Thoracic aorta (tissue), 2 donors: ENCODE results near the gene MID1IP1. TPM values are rescaled to one million over a fixed set of nuclear protein-coding genes. Genes with fewer than 3 reads are reported as not detected.

Source experiments
- ATAC-seq: fragments of 150-250 bp; one replicate; pipeline ENCODE4 v1.8.0; 2017; ENCODE audit warnings: low read depth; ENCODE audit not compliant: insufficient number of reproducible peaks, low FRiP score
- DNase-seq: peaks from one replicate; pipeline ENCODE4 v3.0.0-alpha.2; 2020; ENCODE audit warnings: low spot score
- H3K27ac ChIP-seq, 2 donors: fragments of 200-600 bp; sonication (generic); 1 replicate in 1 of 2; 2 replicates in 1 of 2; pipeline ENCODE4 v1.5.1; 2016; ENCODE audit warnings: mild to moderate bottlenecking in 2 of 2, moderate library complexity in 2 of 2
- H3K27me3 ChIP-seq: fragments of 200-600 bp; sonication (generic); replicated peaks from 2 replicates; pipeline ENCODE4 v1.6.0; 2016; ENCODE audit warnings: mild to moderate bottlenecking; ENCODE audit not compliant: insufficient read depth
- H3K36me3 ChIP-seq: fragments of 200-600 bp; sonication (generic); one replicate; pipeline ENCODE4 v1.5.1; 2016
- H3K4me1 ChIP-seq, 2 donors: fragments of 200-600 bp; sonication (generic); 1 replicate in 1 of 2; 2 replicates in 1 of 2; pipeline versions ENCODE4 v1.5.1 to v1.6.0; 2016; ENCODE audit warnings: low read depth in 2 of 2, mild to moderate bottlenecking in 1 of 2; ENCODE audit not compliant: control insufficient read depth in 1 of 2
- H3K4me3 ChIP-seq: fragments of 200-600 bp; sonication (generic); 2 replicates; pipeline ENCODE4 v1.5.1; 2016; ENCODE audit warnings: mild to moderate bottlenecking
- H3K9me3 ChIP-seq: fragments of 200-600 bp; sonication (generic); 2 replicates; pipeline ENCODE4 v1.5.1; 2016
- CTCF ChIP-seq: fragments of 200-600 bp; sonication (generic); IDR thresholded peaks from one replicate; pipeline ENCODE4 v1.5.1; 2019; ENCODE audit warnings: antibody characterized with exemption
- total RNA-seq, 2 donors: library from RNA; depleted of rRNA; stranded (reverse); fragments of >200 nt; gene quantifications; one replicate each; pipeline versions ENCODE4 v1.1.0 to v1.2.3, GENCODE V29; 2016

The MID1IP1 gene
- total RNA-seq, 2 donors from 2014 or later: 46.3 to 59.2 TPM

DNA sequence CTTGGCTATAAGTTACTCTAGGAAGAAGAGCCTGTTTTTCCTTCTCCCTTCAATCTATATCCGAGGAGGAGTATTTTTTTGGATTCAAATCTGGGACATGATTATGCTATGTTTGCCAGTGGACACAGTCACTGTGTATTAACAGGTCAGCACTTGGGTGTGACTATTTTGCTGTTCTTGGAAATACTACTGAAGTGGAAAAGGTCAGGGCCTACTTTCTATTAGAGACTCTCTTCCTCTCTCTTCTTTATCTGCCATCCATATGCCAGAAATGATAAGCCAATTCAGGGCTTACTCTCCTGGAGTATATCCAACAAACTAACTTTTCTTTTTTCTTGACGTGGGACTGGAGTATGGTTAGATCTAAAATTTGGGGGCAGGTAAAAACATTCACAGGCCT lies 40.5 kb downstream of the MID1IP1 start:
- DNase-seq (no peak), ATAC-seq (no peak)
- TF ChIP-seq CTCF: no peak
- H3K9me3 ChIP-seq: no peaks in the 10 kb centered on the region
- no peak overlapping the region for H3K27ac ChIP-seq
- no peaks in the 10 kb centered on the region for H3K27me3 ChIP-seq
- H3K4me3 ChIP-seq: no peak overlapping the region
- H3K4me1 ChIP-seq: no peaks in the 10 kb centered on the region
- no peaks in the 10 kb centered on the region for H3K36me3 ChIP-seq

- ATAC-seq: no peak
- DNase-seq: no peak
- no peak for TF ChIP-seq CTCF
- H3K4me3 ChIP-seq: no peak overlapping the region
- H3K27me3 ChIP-seq: no peaks in the 10 kb centered on the region
- no peaks in the 10 kb centered on the region for H3K36me3 ChIP-seq
- H3K4me1 ChIP-seq: no peaks in the 10 kb centered on the region
- no peaks in the 10 kb centered on the region for H3K9me3 ChIP-seq
- no peak overlapping the region for H3K27ac ChIP-seq
Observed at GRCh38 chrX:38845426-38845825, 44.2 kb downstream of the MID1IP1 start.

DNA sequence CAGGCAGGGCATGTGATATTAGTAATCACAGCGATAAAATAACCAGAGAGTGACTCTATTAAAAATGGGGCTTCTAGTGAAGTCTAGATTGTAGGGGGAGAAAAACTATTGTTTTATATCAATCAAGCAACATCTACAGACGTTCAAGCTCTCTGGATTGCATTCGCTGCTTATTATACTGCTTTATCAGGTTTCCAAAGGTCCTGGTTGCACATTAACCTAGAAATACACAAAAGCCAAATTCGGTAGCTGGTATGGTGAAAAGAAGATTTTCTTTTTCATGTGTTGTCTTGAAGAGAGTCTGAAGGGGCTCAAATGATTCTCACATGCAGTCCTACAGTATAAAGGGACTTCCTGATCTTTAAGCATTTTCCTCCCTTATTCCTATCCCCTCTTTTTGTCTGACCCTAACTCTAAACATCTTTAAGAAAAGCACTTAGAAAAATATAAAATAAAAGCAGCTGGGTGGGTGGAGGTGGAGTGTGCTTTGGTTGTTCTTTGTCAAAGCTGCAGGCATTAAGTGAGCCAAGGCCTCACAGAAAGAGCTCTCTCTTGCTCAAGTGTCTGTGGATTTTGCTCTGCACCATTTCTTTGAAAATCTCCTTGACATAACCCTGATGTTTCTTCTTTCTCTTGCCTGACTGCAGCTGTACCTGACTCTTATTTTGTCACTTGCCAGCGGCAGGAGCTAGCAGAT lies 46.1 kb downstream of the MID1IP1 start:
- no peak for DNase-seq
- H3K36me3 ChIP-seq: no peaks in the 10 kb centered on the region
- H3K27me3 ChIP-seq: no peaks in the 10 kb centered on the region
- no peaks in the 10 kb centered on the region for H3K4me1 ChIP-seq
- H3K27ac ChIP-seq: no peak overlapping the region
- ATAC-seq: no peak
- no peak overlapping the region for H3K4me3 ChIP-seq
- H3K9me3 ChIP-seq: no peaks in the 10 kb centered on the region
- TF ChIP-seq CTCF: no peak

- H3K27me3 ChIP-seq: no peaks in the 10 kb centered on the region
- no peaks in the 10 kb centered on the region for H3K9me3 ChIP-seq
- no peak overlapping the region for H3K27ac ChIP-seq
- no peak overlapping the region for H3K4me3 ChIP-seq
- no peaks in the 10 kb centered on the region for H3K4me1 ChIP-seq
- no peak for TF ChIP-seq CTCF
- DNase-seq (no peak), ATAC-seq (no peak)
- no peaks in the 10 kb centered on the region for H3K36me3 ChIP-seq
Observed at GRCh38 chrX:38847903-38848230, 46.6 kb downstream of the MID1IP1 start.

DNA sequence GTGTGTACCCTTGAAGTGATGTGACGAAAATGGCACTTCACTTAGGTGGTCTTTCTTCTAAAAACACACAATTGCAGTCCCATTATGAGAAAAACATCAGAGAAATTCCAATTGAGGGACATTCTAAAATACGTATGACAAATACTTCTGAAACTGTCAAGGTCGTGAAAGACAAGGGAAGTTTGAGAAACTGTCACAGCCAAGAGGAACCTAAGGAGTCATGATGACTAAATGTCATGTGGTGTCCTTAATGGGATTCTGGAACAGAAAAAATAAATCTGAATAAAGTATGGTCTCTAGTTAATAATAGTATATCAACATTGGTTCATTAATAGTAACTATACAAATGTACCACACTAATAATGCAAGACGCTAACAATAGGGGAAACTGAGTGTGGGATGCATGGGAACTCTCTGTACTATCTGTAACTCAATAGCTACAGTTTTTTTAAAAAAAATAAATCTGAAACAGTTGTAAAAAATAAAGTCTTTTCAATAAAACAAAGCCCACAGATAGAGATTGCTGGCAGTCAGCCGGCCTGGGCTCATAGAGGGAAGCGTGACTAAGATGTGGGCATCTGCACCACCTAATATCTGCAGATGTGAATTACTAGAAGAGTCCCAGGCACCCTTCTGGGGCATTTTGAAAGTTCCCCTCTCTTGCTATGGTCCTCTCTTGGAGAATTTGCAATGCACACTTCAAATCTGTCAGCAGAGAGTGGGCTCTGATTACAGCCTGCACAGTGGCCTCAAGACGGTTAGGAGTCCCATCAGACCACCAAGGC lies 47.6 kb downstream of the MID1IP1 start:
- no peak for ATAC-seq
- H3K9me3 ChIP-seq: no peaks in the 10 kb centered on the region
- no peaks in the 10 kb centered on the region for H3K27me3 ChIP-seq
- no peak overlapping the region for H3K4me3 ChIP-seq
- H3K27ac ChIP-seq: no peak overlapping the region
- no peaks in the 10 kb centered on the region for H3K36me3 ChIP-seq
- no peak for DNase-seq
- TF ChIP-seq CTCF: no peak
- H3K4me1 ChIP-seq: no peaks in the 10 kb centered on the region
